ENCODE data around the gene ZNF550. TPM values are rescaled to one million over a fixed set of nuclear protein-coding genes. Genes with fewer than 3 reads are reported as not detected.
"Not testable (repeated sequence)": the region's sequence is repeated elsewhere in the genome, so short reads cannot be mapped to it uniquely, and the experiment has no call there.

ZNF550 gene
- total RNA-seq, 1 experiment from 2014 or later, result 4.2 TPM

DNA sequence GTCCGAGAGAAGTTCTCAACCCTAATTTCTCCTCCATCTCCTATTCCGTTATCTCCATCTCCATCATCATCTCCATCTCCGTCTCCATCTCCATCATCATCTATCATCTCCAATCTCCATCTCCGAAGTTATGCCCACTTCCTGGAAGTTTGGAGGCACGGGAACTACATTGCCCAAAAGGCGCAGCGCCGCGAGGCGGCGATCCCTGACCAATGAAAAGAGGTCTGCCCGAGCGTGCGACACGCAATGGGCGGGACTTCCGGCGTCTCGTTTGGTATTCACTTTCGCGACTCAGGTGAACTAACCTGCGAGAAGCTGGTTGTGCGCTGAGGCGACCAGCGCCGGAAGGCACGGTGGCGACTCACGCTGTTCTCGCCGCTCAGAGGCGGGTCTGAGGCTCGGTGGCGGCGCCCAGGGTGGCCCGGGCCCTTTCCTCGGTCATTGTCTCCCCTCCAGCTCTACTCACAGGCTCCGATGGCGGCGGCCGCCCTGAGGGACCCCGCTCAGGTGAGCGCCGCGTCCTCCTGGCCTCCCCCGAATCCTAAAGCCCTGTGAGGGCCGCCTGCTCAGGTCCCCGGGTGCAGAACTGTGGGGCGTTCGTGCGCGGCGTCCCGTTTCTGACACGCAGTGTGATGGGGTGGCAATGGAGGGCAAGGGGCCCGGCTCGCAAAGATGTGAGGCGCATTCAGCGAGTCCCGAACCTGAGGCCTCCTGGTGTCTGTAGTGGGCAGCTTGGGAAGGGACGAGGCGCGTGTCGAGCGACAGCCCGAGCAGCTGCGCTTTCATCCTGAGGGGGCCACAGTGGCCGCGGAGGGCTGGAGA lies 72.0 kb downstream of the ZNF550 start, which contains the start of gene ZNF419:
Gene ZNF419, plus strand, starts transcription at position 274 of the 822 bp plus-strand sequence. Its CDS starts 201 bp downstream, at position 475.
- Histone ChIP-seq H3K4me3 (ENCODE audit: low read length) (peak within 1 kb of the TSS; percentile 92), H3K4me2 (ENCODE audit: low read length) (peak within 1 kb of the TSS; percentile 91), H2AFZ (ENCODE audit: low read length) (peak within 1 kb of the TSS; percentile 94), H3K36me3 (ENCODE audit: low read depth, low read length) (peaks cover 22% of the 10 kb centered on the region), H3K27ac (ENCODE audit: low read length) (0 out of 2 replicates have a peak within 1 kb of the TSS, but pooled peaks have one; percentile 24), H3K9ac (ENCODE audit: low read length) (peak within 1 kb of the TSS; percentile 85)
- DNase-seq, result peak; percentile 98
- CTCF ChIA-PET; H3F3A ChIP-seq (ENCODE audit: low read length, unreplicated experiment); H3K9me2 ChIP-seq (replicated peaks; ENCODE audit: low read length); H3K9me3 ChIP-seq (ENCODE audit: low read length); H3K4me1 ChIP-seq (ENCODE audit: insufficient read depth, low read length); H4K20me1 ChIP-seq (ENCODE audit: low read length); H3K27me3 ChIP-seq (ENCODE audit: low read length); H3K79me2 ChIP-seq (ENCODE audit: low read length): not testable (repeated sequence)
- intact Hi-C loops (cut with micrococcal nuclease), result loop anchor here (1.0 to 5.0 kb wide), 2 partner anchors 12 to 50 kb away; partner anchors contain the start of genes ZNF749 and ZNF773
- POLR2A ChIA-PET (ENCODE audit: unreplicated experiment), result interaction anchor here (0.7 kb wide), 1 partner anchor 817 kb away, joined by 3 read pairs; no protein-coding TSS in a partner anchor
- TSS peak; percentile 90 for BruUV-seq (replicated peaks)
- ATAC-seq, result peak; percentile 99

Other genes with a start within 250 kb of the ZNF550 start
- 5.2 and 7.6 TPM in 2 replicates for gene ZNF543, start 239.4 kb downstream of the ZNF550 start, total RNA-seq (2014; rRNA removed)
- gene ZNF304, start 208.6 kb downstream of the ZNF550 start, total RNA-seq (2014; rRNA removed), result 8.1 and 8.2 TPM in 2 replicates
- 16.1 and 21.0 TPM in 2 replicates for gene TRAPPC2B, start 196.3 kb downstream of the ZNF550 start, total RNA-seq (2014; rRNA removed)
- 0.81 and 3.2 TPM in 2 replicates for gene ZNF547, start 196.3 kb downstream of the ZNF550 start, total RNA-seq (2014; rRNA removed)
- 14.4 and 21.8 TPM in 2 replicates for gene ZNF548, start 170.0 kb downstream of the ZNF550 start, total RNA-seq (2014; rRNA removed)
- 4.7 and 7.8 TPM in 2 replicates for gene ZNF17, start 148.7 kb downstream of the ZNF550 start, total RNA-seq (2014; rRNA removed)
- gene ZNF749, start 124.5 kb downstream of the ZNF550 start, total RNA-seq (2014; rRNA removed), result 17.6 and 21.9 TPM in 2 replicates
- 0.18 TPM in 1 of 2 replicates, not detected in the other for gene VN1R1, start 102.7 kb downstream of the ZNF550 start, total RNA-seq (2014; rRNA removed)
- 12.5 and 14.1 TPM in 2 replicates for gene ZNF772, start 82.3 kb downstream of the ZNF550 start, total RNA-seq (2014; rRNA removed)
- 16.5 and 22.3 TPM in 2 replicates for gene ZNF419, start 72.1 kb downstream of the ZNF550 start, total RNA-seq (2014; rRNA removed)
- gene ZNF773, start 59.9 kb downstream of the ZNF550 start, total RNA-seq (2014; rRNA removed), result 9.0 and 21.1 TPM in 2 replicates
- gene ZNF549, start 32.5 kb downstream of the ZNF550 start, total RNA-seq (2014; rRNA removed), result 4.3 and 5.0 TPM in 2 replicates
- gene ZNF416, start 19.0 kb upstream of the ZNF550 start, total RNA-seq (2014; rRNA removed), result 2.4 and 3.6 TPM in 2 replicates
- 0.33 and 0.46 TPM in 2 replicates for gene ZIK1, start 24.3 kb upstream of the ZNF550 start, total RNA-seq (2014; rRNA removed)
- 15.0 and 16.9 TPM in 2 replicates for gene ZNF530, start 40.0 kb upstream of the ZNF550 start, total RNA-seq (2014; rRNA removed)
- 22.2 and 22.3 TPM in 2 replicates for gene ZNF134, start 54.4 kb upstream of the ZNF550 start, total RNA-seq (2014; rRNA removed)
- 9.6 and 10.1 TPM in 2 replicates for gene ZNF211, start 73.3 kb upstream of the ZNF550 start, total RNA-seq (2014; rRNA removed)
- not detected in 2 replicates for gene ZSCAN4, start 109.1 kb upstream of the ZNF550 start, total RNA-seq (2014; rRNA removed)
- 19.7 and 20.4 TPM in 2 replicates for gene ZNF551, start 122.1 kb upstream of the ZNF550 start, total RNA-seq (2014; rRNA removed)
- gene ZNF154, start 149.3 kb upstream of the ZNF550 start, total RNA-seq (2014; rRNA removed), result 0.46 TPM in 1 of 2 replicates, not detected in the other
- gene ZNF671, start 167.8 kb upstream of the ZNF550 start, total RNA-seq (2014; rRNA removed), result 2.3 and 4.2 TPM in 2 replicates
- 14.1 and 17.3 TPM in 2 replicates for gene ZNF776, start 187.0 kb upstream of the ZNF550 start, total RNA-seq (2014; rRNA removed)
- 13.1 and 13.2 TPM in 2 replicates for gene ZNF586, start 209.8 kb upstream of the ZNF550 start, total RNA-seq (2014; rRNA removed)